Peyer's patch (tissue), 4 donors: ENCODE data around the gene ARHGAP27. TPM values are rescaled to one million over a fixed set of nuclear protein-coding genes. Genes with fewer than 3 reads are reported as not detected.

Source experiments
- DNase-seq, 3 donors: peaks; one replicate each; pipeline ENCODE4 v3.0.0-alpha.2; 2017 to 2019
- H3K27ac ChIP-seq, 4 donors: fragments of 200-600 bp; sonication (generic); one replicate each; pipeline ENCODE4 v1.5.1; 2016 to 2019
- H3K27me3 ChIP-seq, 2 donors: fragments of 200-600 bp; sonication (generic); one replicate each; pipeline ENCODE4 v1.5.1; 2019
- H3K36me3 ChIP-seq, 3 donors: fragments of 200-600 bp; sonication (generic); one replicate each; pipeline ENCODE4 v1.5.1; 2016 to 2019
- H3K4me1 ChIP-seq, 4 donors: fragments of 200-600 bp; sonication (generic); one replicate each; pipeline ENCODE4 v1.5.1; 2016 to 2019
- H3K4me3 ChIP-seq, 4 donors: fragments of 200-600 bp; sonication (generic); 1 replicate in 3 of 4; 2 replicates in 1 of 4; pipeline ENCODE4 v1.5.1; 2016 to 2019; ENCODE audit warnings: mild to moderate bottlenecking in 1 of 4
- H3K9me3 ChIP-seq, 4 donors: fragments of 200-600 bp; sonication (generic); one replicate each; pipeline ENCODE4 v1.5.1; 2016 to 2019; ENCODE audit warnings: mild to moderate bottlenecking in 1 of 4
- POLR2A ChIP-seq, 2 donors: fragments of 450-650 bp; IDR thresholded peaks; one replicate each; pipeline ENCODE4 v1.5.1; 2017; ENCODE audit warnings: antibody characterized with exemption in 2 of 2, mild to moderate bottlenecking in 2 of 2, moderate library complexity in 2 of 2
- total RNA-seq, 4 donors: library from RNA; depleted of rRNA; stranded (reverse); fragments of >200 nt; gene quantifications; one replicate each; pipeline ENCODE4 v1.1.0, GENCODE V29; 2016
- TF ChIP-seq, protein P1 (sequence below), 6 experiments: fragments of 450-650 bp in 4 of 6; fragments of 200-600 bp in 2 of 6; sonication (generic) in 1 of 6; IDR thresholded peaks; one replicate each; pipeline ENCODE4 v1.5.1; 2017 to 2019; ENCODE audit warnings: antibody characterized with exemption in 6 of 6, mild to moderate bottlenecking in 3 of 6, moderate library complexity in 1 of 6

Gene ARHGAP27
- total RNA-seq, 4 donors from 2014 or later: 112 to 385 (median 258) TPM

- Histone ChIP-seq H3K9me3 (no peaks in the 10 kb centered on the region), H3K36me3 (peaks cover 0 to 57% (median 0%) of the 10 kb centered on the region in 3 donors), H3K27ac (peak overlapping the region in 1 of 4 donors; percentile 19), H3K4me3 (peak overlapping the region in 3 of 4 donors; percentile 0 to 20 (median 3)), H3K27me3 (no peaks in the 10 kb centered on the region), H3K4me1 (no peaks in the 10 kb centered on the region)
- peak; percentile 40 to 75 (median 70) for DNase-seq
- no peak for TF ChIP-seq POLR2A (IDR thresholded peaks at IDR 0.05)
- TF ChIP-seq, protein P1, sequence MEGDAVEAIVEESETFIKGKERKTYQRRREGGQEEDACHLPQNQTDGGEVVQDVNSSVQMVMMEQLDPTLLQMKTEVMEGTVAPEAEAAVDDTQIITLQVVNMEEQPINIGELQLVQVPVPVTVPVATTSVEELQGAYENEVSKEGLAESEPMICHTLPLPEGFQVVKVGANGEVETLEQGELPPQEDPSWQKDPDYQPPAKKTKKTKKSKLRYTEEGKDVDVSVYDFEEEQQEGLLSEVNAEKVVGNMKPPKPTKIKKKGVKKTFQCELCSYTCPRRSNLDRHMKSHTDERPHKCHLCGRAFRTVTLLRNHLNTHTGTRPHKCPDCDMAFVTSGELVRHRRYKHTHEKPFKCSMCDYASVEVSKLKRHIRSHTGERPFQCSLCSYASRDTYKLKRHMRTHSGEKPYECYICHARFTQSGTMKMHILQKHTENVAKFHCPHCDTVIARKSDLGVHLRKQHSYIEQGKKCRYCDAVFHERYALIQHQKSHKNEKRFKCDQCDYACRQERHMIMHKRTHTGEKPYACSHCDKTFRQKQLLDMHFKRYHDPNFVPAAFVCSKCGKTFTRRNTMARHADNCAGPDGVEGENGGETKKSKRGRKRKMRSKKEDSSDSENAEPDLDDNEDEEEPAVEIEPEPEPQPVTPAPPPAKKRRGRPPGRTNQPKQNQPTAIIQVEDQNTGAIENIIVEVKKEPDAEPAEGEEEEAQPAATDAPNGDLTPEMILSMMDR (IDR thresholded peaks at IDR 0.05): peak; percentile 39 to 76 (median 70)
Measured at GRCh38 chr17:45394913-45395568, 37.6 kb downstream of the ARHGAP27 start.

DNA sequence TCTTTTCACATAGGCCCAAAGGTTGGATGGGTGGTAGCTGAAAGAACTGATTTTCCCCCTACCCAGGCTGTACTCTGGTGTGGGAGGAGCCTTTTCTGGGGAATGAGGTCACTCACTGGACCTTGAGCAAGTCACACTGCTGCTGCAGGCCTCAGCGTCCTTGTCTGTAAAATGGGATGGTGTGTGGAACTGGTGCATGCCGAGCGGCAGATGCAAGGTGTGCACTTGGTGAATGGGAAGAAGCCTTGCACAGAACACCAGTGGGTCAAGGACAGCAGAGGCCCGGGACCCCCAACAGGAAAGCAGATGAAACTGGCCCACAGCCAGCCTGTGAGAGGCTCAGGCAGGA is 38.1 kb downstream of the ARHGAP27 start:
- no peaks in the 10 kb centered on the region for H3K9me3 ChIP-seq
- TF ChIP-seq, protein P1 (IDR thresholded peaks at IDR 0.05): no peak
- no peak for TF ChIP-seq POLR2A (IDR thresholded peaks at IDR 0.05)
- peak overlapping the region in 1 of 4 donors; percentile 19 for H3K27ac ChIP-seq
- no peak for DNase-seq
- peaks cover 0 to 52% (median 0%) of the 10 kb centered on the region in 3 donors for H3K36me3 ChIP-seq
- no peaks in the 10 kb centered on the region for H3K27me3 ChIP-seq
- H3K4me1 ChIP-seq: no peaks in the 10 kb centered on the region
- H3K4me3 ChIP-seq: no peak overlapping the region

DNA sequence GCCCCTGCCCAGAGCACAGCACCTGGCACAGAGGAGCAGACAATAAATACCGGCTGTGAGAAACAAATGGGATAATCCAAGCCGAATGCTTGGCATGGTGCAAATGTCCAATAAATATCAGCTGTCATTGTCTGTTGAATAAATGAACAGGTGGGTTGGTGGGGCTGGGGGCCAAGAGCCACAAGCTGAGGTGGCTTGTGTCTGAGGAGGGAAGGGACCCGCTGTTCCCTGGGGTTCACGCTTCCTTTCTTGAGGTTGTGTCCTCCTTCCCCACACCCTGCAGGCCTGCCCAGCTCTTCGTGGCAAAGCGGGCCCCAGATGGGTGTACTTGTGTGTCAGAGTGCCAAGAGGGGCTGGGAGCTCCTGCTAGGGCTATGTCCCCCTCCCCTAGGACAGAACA is 38.6 kb downstream of the ARHGAP27 start:
- TF ChIP-seq, protein P1 (IDR thresholded peaks at IDR 0.05): no peak
- TF ChIP-seq POLR2A (IDR thresholded peaks at IDR 0.05): no peak
- no peak overlapping the region for H3K27ac ChIP-seq

GRCh38 chr17:45393411-45393810 is 39.3 kb downstream of the ARHGAP27 start:
- Histone ChIP-seq H3K4me1 (no peaks in the 10 kb centered on the region), H3K27me3 (no peaks in the 10 kb centered on the region), H3K4me3 (no peak overlapping the region), H3K9me3 (no peaks in the 10 kb centered on the region), H3K27ac (no peak overlapping the region), H3K36me3 (peaks cover 0 to 42% (median 0%) of the 10 kb centered on the region in 3 donors)
- DNase-seq: no peak
- TF ChIP-seq, protein P1 (IDR thresholded peaks at IDR 0.05): no peak
- TF ChIP-seq POLR2A (IDR thresholded peaks at IDR 0.05): no peak

More for the DNA sequence above, 38.6 kb downstream of the ARHGAP27 start:
- Histone ChIP-seq H3K9me3 (no peaks in the 10 kb centered on the region), H3K4me3 (no peak overlapping the region), H3K4me1 (no peaks in the 10 kb centered on the region), H3K27me3 (no peaks in the 10 kb centered on the region), H3K36me3 (peaks cover 0 to 48% (median 0%) of the 10 kb centered on the region in 3 donors)
- no peak for DNase-seq

DNA sequence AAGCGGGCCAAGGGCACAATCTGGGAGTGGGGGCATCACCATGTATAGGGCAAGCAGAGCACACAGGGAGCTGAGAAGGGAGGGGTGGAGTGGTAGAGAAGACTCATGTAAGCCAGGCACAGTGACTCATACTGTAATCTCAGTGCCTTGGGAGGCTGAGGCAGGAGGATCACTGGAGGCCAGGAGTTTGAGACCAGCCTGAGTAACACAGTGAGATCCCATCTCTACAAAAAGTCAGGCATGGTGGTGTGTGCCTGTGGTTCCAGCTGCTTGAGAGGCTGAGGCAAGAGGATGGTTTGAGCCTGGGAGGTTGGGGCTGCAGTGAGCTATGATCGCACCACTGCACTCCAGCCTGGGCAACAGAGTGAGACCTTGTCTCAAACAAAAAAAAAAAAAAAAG is 40.8 kb downstream of the ARHGAP27 start:
- TF ChIP-seq, protein P1 (IDR thresholded peaks at IDR 0.05): no peak
- no peak for TF ChIP-seq POLR2A (IDR thresholded peaks at IDR 0.05)
- DNase-seq: no peak
- Histone ChIP-seq H3K4me3 (no peak overlapping the region), H3K9me3 (no peaks in the 10 kb centered on the region), H3K27ac (no peak overlapping the region), H3K27me3 (no peaks in the 10 kb centered on the region), H3K36me3 (peaks cover 0 to 29% (median 0%) of the 10 kb centered on the region in 3 donors), H3K4me1 (no peaks in the 10 kb centered on the region)
